Fibroblast of skin of abdomen (primary cell): Measurements from ENCODE around the gene HDAC11.
A peak's percentile ranks its signal among the peaks of the same experiment; 100 is the strongest.
"Not testable (repeated sequence)": the region's sequence is repeated elsewhere in the genome, so short reads cannot be mapped to it uniquely, and the experiment has no call there.

Experiments
- DNase-seq: peaks from one replicate; pipeline ENCODE4 v3.0.0-alpha.2; 2013

HDAC11 gene

DNA sequence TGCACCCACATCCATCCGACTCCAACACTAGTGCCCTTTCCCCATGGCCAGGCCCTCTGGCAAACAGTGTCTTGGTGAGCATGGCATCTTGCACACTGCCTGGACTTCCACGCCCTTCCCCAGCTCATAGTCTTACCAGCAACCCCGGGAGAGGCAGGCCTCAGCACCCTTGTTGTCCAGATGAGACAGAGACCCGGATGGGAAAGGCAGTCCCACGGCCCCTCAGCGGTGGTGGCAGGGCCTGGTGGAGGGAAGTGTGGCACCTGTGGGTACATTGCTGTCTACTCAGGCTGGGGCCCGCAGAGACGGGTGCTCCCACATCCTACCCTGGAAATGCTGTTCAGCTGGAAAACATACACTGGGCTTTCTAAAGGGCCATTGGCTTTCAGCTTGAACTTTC lies 28.4 kb downstream of the HDAC11 start:
- DNase-seq, result no peak

DNA sequence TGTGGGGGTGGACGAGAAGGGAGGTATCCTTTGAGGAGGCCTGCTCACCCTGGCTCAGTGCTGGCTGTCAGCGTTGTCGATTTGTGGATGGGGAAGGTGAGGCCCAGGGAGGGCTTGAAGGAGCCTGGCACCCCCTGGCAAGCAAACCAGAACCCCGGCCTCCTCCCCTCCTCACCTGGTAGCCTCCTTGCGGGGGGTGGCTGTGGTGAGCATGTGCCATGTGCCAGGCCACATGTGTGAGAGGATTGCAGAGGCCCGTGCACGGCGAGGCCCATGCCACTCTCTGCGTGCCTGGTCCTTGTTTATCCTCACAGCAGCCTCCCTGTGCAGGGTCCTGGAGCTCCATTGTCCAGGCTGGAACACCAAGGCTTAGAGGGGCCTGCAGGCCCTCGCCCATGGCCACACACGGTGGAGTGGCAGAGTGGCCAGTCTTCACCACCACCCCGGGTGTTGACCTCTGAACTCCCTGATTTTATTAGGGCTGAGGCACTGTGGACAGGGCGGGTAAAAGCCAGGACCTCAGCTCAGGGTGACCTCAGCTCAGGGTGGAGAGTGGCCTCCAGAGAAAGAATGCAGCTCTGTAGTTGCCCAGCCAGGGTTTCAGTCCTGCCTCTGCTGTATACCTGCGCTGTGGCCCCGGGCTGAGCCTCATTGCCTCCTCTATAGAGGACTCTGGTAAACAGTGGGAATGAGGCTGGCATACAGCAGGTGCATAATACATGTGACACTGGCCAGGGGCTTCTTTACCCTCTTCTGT lies 29.1 kb downstream of the HDAC11 start:
- DNase-seq, result no peak

DNA sequence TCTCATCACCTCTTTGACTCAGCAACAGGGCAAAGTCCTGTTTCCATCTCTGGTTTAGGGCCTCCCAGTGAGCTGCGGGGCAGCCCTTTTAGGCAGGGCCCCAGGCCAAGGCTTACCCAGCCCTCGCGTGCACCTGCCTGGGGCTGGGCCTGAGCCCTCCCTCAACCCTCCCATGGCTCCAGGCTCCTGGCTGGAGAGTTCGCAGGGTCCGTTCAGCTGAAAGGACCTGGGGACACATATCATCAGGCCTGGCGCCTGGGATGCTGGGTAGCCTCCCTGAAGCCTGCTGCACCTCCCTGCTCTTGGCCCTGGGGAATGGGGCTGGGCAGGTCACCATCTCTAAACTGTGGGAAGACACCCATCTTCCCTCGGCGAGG lies 29.7 kb downstream of the HDAC11 start:
- DNase-seq, result no peak

DNA sequence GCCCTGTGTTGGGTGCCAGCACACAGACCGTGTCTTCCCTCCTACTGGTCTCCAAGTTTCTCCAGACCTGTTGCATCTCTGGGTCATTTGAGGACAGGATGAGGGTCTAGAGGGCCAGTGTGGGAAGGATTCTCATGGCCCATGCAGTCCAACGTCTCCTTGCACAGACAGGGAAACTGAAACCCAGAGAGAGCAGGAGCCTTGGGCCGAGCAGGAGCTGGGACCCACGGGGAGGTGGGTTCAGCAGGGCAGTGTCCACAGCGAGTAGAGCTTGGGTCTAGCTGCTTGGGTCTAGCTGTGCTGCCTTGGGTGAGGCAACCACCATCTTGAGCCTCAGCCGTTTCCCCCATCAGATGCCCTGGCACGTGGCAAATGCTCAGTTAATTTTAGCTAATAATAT lies 32.3 kb downstream of the HDAC11 start:
- DNase-seq, result no peak

DNA sequence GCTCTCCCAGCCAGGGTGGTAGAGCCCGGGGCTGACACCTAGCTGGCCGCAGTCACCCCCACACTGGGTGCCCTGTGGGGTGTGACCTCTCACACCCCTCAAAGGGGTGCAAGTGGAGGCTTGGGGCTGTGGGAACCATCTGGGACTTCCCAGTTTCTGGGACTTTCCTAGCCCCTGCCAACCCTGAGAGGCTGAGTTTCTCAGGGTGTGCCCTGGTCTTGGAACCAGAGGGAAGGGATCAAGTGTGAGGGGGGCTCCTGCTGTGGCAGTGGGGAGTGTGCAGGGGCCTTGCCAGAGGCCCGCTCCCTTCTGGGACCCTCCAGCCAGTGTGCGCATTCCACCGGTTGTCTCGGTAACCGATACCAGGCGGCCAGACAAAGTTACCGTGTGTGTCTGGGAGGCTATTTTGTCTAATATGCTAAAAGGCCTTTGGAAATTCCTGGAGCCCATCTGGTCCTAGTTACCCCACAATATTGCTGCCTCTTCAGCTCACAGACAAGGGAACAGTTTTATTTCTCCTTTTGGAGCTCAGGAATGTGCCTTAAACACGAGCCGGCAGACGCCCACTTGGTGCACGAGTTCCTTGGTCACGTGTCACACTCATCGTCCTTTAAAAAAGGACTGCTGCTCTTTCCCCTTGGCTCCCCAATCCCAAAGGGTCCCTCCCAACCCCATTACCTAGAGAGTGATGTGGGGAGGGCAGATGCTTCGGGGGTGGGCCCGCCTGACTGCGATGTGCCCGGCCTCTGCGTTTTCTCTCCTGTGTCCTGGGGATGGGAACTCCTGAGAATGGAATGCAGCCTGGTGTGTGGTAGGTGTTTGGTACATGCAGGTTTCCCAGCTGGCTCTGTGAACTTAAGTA lies 33.2 kb downstream of the HDAC11 start:
- DNase-seq, result peak; percentile 89

DNA sequence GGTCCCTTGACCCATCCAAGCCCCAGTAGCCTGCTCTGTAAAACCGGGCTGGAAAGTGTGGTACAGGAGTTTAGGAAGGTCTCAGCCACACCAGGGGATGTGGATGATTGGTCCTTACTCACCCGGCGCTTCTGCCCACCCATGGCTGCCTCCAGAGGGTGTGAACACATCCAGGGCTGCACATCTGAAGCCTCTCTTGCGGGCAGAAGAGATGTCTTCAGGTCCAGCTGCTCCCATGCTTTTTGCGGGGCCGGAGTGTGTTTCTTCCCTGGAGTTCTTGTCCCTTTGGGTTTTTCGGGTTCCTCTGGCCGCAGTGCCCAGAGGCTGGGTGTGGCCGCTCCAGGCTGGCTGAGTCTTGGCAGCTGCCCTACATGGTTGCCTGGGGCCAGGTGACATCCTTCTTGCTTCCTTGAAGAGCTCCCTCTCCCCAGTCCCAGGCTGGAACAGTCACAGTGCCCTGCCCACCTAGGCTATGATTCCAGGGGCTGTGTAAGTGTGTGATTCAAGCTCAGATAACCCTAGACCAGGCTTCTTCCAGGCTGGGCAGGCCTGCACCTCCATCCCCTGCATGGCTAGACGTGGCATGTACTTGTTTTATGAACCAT lies 33.9 kb downstream of the HDAC11 start:
- no peak for DNase-seq

DNA sequence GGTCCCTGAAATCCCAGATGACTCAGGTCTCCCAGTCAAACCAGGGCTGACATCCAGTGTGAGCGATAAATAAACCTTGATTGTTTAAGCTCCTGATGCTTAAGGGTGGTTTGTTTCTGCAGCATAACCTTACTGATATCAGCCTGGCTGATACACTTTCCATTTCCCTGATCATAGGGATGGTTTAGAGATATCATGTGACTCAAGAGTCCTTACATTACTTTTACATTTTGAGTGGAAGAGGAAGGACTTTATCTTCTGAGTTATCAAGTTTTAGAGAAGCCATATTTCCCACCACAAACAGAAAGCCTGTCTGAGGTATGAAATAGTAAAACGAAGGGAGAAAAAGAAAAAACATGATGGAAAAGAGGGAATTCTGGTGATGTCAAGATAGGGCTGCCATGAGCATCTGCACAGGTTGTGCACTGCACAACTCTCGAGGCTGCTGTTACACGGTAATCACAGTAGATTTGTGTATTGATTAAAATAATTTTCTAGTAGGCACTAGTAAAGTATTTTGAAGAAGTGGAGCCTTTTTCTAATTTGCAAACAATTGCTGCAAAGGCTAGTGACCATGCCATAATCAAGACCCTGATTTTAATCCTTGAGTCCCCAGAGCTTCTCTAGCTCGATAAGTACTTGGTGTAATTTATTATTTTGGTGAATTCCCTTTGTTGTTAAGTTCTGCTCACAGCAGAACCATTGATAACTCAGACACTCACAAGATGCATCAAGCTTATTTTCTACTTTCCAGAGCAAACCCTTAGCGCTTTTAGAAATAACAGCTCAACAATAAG lies 34.7 kb downstream of the HDAC11 start:
- DNase-seq, result no peak

DNA sequence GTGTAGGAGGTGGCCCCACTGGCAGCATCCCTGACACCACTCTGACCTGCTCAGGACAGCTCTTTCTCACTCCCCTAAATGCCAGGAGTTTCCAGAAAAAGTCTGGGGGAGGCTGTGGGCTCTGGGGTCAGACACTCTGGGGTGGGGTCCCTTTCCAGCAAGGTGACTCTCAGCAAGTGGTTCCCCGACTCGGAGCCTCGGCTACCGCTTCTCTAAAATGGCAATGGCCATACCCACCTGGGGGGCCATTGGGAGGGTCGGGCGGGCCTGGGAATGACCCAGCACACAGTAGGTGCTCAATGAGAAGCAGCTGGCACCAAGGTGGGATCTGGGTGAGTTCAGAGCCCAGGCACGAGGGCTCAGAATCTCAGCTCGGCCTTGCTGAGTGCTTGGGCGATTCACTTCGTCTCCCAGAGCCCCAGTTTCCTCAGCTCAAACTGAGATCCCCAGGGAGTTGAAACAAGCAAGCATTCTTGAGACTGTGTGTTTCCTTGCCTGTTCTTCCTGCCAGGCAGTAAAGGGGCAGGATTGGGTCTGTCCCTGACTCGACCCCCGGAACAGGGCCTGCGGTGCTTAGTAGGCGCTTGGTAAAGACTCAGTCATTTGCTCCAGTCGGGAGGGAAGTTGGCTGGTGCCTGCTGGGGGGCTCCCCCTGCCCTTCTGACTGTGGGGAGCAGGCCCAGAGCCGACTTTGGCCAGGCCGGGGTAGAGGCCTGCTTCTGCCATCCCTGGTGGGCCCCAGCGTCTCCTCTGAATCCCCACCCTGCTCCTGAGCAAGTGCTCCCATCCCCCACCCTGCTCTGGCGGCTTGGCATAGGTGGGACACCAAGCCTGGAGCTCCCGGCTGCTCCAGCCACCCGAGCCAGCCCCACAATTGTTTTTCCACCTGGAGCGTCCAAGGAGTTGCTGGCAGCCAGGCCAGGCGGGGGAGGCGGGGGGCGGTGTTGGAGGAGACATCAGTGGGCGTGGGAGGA lies 36.0 kb downstream of the HDAC11 start:
- DNase-seq, result no peak

DNA sequence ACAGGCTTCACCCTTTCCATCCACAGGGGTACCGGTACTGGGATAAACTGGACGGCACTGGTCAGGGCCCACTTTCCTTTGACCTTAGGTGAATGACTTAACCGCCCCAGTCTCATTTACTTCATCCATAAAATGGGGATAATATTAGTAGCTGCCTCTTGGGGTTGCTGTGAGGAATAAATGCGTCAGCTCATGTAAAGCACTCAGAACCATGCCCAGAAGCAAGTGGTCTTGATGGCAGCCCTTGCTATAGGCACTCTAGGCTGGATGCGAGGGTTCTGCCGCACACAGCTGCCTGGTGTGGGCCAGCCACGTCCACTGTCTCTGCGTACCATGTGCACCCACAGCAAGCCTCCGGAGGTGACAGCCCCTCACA lies 36.6 kb downstream of the HDAC11 start:
- DNase-seq, result no peak

DNA sequence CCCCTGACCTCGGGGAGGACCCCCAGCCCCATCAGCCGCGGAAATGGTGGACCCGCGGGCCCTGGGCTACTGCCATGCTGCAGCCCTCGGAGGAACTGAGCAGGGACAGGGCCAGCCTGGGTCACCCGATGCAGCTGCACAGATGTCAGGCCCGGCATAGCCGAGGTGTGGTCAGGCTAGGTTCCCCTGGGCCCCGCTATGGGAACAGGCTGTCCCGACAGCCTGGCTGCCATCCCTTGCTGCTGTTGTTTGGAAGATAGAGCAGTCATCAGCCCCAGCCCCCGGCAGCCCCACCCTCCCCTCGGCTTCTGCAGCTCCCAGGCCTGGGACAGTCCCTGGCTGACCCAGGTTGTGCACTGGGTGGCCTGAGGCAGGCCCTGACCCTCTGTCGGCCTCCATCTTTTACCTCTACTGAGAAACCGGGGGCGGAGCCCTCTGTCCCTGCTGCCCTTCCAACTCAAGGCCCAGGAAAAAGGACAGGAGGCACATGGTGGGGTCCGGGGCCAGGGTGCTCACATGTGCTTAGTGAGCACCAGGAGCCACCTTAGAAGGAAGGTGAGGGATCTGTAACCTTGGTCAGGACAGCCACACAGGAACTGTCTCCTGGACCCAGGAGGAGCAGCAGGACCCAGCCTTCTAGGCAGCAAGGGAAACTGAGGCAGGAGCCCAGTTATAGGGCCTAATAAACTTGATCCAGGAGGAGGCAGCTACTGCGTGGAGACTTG lies 37.3 kb downstream of the HDAC11 start:
- no peak for DNase-seq

DNA sequence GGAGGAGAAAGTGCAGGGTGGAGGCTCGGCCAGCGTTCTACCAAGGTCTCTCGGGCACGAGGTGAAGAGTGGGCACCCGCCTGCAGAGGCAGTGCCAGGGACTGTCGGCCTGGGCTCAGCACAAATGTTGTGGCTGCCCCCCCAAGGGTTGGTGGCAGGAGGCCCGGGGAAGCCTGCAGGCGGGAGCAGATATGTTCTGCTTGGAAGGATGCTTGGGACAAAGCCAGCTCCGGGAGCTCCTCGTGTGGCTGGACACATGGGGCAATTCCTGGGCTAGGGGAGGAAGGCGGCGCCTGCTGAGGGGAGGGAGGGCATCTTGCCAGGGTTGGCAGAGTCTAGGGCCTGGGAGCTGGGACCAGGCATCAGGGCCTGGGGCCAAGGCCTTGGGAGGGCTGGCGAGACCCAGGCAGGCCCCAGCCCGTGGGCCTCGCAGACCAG lies 38.4 kb downstream of the HDAC11 start:
- DNase-seq, result peak; percentile 34

DNA sequence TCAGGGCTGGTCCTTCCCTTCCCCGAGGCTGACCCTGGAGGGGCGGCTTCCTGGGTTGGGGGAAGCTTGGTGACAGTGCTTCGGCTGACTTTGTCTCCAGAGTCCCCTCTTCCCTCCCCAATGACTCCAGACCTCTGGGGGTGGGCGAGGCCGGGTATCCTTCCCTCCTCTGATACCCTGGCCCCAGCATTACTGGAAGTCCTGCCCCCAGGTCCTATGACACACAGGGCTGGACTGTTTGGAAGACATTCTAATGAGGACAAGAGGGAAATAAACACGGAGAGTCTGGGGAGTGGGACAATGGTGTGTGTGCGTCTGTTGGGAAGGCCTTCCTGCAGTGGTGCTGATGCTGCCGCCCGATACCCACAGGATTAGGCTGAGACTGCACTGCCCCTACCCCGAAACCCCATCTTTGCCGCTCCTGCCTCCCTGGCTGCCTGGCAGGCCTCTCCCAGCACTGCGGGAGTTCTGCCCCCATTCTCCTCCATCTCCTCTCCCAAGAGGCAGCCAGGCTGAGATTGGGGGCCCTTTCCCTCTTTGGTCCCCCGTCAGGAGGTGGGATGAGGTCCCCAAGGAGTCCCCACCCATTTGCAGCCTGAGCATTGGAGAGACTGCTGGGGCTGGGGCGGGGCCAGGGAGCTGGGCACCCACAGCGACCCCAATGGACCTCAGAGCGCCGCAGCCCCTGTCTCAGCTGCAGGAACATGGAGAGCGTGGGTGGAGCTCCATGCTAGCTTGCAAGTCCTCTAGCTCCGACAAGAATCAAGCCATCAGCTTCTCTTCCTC lies 39.1 kb downstream of the HDAC11 start:
- no peak for DNase-seq

DNA sequence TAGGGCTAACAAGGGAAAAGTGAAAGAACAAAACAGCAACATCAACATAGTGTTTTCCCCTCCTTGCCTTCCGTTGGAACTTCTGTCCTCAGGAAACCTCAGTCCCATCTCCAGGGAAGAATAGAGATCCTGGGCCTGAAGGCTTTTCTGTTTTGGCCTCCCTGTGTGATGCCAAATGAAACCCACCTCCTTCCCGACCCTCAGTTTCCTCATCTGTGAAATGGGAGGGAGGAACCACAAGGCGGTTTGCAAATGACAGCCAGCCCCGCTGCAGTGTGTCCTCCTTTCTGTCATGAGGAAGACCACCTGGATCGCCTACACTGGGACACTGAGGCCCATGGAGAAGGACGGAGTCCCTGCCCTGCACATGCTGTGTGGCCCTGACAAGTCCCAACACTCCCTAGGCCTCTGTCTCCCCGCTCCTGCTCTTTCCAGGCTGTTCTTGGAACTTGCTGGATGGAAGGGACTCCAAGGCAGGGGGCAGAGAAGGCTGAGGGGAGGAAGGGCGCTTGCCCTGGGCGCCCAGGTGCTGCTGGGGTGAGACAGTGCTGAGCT lies 40.3 kb downstream of the HDAC11 start:
- DNase-seq, result no peak

DNA sequence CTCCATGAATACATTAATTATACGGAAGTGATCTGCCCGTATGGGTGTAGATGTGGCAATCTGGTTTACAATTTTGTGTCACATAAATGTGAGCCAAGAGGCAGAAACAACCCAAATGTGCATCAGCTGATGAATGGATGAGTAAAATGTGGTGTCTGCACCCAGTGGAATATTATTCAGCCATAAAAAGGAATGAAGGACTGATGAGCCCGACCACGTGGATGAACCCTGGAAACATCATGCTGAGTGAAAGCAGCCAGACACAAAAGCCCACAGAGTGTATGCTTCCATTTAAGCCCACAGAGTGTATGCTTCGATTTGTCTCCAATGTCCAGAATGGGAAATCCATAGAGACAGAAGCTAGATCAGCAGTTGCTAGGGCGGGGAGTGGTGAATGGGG lies 41.2 kb downstream of the HDAC11 start:
- DNase-seq, result no peak

DNA sequence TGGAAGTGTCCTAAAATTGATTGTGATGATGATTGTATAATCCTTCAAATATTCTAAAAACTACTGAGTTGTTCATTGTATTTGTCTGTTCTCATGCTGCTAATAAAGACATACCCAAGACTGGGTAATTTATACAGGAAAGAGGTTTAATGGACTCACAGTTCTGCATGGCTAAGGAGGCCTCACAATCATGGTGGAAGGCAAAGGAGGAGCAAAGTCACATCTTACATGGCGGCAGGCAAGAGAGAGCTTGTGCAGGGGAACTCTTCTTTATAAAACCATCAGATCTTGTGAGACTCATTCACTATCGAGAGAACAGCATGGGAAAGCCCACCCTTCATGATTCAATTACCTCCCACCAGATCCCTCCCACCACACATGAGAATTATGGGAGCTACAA lies 41.6 kb downstream of the HDAC11 start:
- DNase-seq, result not testable (repeated sequence)

DNA sequence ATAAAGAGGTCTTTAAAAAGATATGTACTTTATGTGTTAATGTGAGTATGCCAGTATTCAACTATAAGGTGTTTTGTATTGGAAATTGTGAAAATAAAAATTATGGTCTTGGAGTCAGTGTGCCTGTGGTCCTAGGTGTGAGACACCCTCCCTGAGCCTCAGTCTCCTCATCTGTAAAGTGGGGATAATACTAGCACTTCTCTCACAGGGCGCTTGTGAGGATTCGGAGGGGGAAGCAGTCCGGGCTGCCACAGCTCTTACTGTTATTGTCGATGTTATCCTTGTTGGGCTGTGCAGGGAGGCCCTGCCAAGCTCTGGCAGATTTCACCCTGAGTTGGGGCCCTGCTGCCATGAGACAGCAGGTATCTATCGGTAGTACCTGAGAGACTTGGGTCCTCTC lies 42.1 kb downstream of the HDAC11 start:
- DNase-seq, result no peak

DNA sequence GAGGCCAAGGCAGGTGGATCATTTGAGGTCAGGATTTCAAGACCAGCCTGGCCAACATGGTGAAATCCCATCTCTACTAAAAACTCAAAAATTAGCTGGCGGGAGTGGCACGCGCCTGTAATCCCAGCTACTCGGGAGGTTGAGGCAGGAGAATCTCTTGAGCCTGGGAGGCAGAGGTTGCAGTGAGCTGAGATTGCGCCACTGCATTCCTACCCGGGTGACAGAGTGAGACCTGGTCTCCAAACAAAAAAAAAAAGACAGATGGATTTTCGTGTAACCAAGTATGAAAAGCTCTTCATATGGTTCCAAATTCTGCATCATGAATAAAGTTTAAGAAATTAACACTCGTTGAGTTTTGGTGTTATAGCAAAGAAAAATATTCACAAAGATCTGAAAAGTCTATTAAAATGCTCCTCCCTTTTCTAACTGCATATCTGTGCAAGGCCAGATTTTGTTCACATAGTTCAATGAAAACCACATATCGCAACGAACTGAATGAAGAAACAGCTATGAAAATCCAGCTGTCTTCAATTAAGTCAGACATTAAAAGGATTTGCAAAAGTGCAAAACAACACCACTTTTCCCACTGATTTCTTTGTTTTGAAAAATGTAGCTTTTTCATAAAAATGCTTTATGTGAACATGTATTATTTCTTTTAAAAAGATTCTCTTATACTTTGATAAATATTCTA lies 45.0 kb downstream of the HDAC11 start:
- peak; percentile 81 for DNase-seq

DNA sequence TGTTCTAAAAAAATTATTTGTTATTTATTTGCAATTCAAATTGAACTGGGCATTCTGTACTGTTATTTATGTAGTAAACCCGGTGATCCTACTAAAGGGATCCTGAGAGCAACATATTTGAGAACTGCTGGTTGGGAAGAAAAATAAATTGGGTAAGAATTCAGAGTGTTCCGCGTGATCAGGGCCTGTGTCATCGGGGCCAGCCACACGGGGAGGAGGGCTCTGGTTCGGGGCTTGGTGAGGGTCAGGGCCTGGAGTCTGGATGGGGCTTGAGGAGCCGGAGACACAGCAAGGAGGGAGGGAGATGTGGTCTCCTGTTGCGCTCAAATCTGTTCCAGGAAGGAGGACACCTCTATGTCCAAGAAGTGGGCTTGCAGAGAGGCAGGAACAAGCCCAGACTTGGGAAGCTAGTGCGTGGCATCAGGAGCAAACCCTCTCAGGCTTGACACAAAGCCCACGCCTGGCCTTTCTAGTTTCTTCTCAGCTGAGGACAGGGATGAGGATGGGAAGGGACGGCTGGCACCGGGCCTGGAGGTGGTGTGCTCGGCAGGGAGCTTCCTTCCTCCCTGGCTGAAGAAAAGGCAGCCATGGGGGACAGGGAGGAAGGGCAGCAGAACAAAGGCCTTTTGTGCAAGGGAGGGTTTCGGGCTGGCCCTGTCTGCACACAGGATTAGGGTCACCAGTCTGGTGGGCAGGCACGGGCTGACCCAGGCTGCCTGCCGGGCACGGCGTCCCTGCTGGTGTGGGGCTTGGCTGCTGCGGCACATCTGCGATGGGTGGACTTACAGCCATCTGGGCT lies 45.9 kb downstream of the HDAC11 start:
- DNase-seq, result no peak
